ENCODE results near the gene MRPL58.
"Not testable (repeated sequence)": the region's sequence is repeated elsewhere in the genome, so short reads cannot be mapped to it uniquely, and the experiment has no call there.

Gene MRPL58

DNA sequence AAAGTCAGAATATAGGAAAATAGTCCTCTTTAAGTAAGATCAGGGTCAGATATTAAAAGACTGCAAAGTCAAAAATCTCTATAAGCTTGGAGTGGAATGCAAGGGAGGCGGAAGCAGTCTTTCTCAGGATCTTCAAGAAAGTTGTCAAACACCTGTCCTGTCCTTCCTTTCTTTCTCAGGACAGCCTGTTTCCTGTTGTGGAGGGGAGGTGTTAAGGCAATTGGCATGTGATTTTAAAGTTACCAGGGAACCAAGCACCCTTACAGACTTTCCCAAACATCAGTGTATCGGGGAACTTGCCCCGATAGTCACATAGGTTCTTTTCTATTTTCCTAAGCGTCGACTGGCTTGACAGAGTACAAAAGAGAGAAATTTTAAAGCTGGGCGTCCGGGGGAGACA lies 32.2 kb downstream of the MRPL58 start:
- DNase-seq (ENCODE audit: extremely low read depth in 1 of 2, low read depth in 1 of 2) = no peak

DNA sequence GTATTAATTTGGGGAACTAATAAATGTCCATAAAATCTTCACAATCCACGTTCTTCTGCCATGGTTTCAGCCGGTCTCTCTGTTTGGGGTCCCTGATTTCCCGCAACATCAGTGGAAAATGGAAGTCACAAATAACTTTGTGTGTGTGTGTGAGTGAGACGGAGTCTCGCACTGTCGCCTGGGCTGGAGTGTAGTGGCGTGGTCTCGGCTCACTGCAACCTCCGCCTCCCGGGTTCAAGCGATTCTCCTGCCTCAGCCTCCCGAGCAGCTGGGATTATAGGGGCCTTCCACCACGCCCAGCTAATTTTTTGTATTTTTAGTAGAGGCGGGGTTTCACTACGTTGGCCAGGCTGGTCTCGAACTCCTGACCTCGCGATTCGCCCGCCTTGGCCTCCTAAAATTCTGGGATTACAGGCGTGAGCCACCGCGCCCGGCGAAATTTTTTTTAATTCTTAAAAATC lies 33.5 kb downstream of the MRPL58 start:
- DNase-seq (ENCODE audit: extremely low read depth in 1 of 2, low read depth in 1 of 2) = not testable (repeated sequence)

DNA sequence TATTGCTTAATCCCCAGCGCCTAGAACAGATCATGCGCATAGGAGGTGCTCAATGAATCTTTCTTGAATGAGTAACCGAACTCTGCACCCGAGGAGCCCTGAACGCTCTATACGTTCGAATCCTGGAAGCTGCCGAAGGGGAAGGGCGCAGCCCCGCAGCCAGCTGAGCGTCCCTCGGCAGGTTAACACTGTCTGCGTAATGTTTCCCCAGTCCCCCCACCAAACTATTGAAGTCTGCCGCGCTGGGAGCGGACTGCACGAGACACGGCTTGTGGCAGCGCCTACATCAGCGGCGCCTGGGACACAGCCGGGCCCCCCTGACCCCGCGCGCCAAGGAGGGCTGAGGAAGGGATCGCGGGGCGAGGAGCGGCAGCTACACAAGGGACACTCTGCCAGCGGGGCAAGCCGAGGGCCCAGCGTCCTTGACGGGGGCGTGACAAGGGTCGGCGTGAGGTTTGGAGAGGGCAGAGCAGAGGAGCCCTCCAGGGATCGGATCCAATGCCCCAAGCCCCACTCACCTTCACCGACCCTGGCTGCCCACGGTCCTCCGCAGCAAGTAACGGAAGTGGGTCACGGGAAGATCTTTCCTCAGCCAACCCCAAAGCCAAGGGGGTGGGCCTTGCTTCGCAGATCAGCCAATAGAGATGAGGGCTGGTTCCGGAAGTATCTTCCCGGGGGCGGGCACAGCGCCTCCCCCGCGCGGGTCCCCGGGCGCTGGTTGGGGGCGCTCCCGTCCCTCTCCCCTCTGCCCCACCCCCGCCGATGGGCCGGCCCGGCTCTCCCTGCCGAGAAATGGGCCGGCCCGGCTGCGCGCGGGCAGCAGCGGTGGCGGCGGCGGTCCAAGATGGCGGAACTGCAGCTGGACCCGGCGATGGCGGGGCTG lies 34.2 kb downstream of the MRPL58 start, which contains the start of the genes ATP5PD and KCTD2:
ATP5PD (minus strand) TSS at position 563 of the 883 bp plus-strand sequence. CDS start 4,319 bp downstream, outside the sequence.
KCTD2 (plus strand) TSS at position 819 of the 883 bp plus-strand sequence; CDS start at position 845, 26 bp downstream.
- DNase-seq (ENCODE audit: extremely low read depth in 1 of 2, low read depth in 1 of 2) = peak; percentile 94 to 98

GRCh38 chr17:75047398-75048098 lies 35.1 kb downstream of the MRPL58 start:
- no peak for DNase-seq (ENCODE audit: extremely low read depth in 1 of 2, low read depth in 1 of 2)

- no peak for DNase-seq (ENCODE audit: extremely low read depth in 1 of 2, low read depth in 1 of 2)
Measured at GRCh38 chr17:75048249-75048878, 35.9 kb downstream of the MRPL58 start.

GRCh38 chr17:75049057-75049456 lies 36.6 kb downstream of the MRPL58 start:
- DNase-seq (ENCODE audit: extremely low read depth in 1 of 2, low read depth in 1 of 2) = no peak

- DNase-seq (ENCODE audit: extremely low read depth in 1 of 2, low read depth in 1 of 2) = no peak
Measured at GRCh38 chr17:75049706-75050105, 37.2 kb downstream of the MRPL58 start.

DNA sequence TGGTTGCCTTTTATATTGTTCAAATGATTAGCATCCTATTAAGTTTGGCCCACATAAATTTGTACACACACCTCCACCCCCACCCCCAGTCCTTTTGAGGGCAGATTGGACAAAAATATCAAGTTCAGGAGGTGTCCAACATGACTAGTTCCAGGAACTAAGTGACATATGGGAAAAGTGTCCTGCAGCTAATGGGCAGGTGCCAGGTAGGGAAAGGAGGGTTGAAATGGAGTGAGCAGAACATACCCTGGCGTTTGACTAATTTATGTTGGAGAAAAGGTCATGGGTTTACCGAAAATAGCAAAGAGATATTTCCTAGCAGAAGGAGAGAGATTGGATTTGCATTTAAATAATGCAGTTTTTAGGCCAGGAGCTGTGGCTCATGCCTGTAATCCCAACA lies 39.5 kb downstream of the MRPL58 start:
- DNase-seq (ENCODE audit: extremely low read depth in 1 of 2, low read depth in 1 of 2) = no peak

GRCh38 chr17:75059369-75060345 lies 47.2 kb downstream of the MRPL58 start:
- DNase-seq (ENCODE audit: extremely low read depth in 1 of 2, low read depth in 1 of 2) = no peak

DNA sequence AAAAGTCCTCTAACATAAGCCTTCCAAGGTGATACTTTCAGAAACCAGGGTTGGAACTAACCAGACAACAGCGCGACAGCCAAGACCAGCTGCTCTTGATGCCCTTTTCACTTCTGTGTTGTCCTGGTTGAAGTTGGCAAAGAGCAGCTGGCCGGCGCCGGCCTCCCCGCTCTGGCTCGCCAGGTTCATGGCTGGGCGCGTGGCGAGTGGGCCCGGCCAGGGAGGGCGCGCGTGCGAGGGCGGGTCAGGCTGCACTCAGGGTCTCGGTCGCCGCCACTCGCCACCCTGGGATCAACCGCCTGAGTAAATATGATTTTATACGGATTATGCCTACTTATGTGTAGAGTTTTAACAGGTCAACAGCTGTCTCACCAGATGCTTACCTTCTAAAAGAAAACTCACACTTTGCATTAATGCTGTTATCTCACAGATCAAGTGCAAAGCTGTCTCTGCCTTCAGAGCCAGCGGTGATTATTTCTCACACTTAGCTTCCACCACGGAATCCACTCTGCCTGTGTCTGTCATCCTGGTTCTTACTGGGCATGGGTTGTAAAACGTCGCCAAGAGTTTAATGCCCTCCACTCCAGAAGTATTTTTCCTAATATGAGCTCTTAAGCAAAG lies 48.1 kb downstream of the MRPL58 start:
- DNase-seq (ENCODE audit: extremely low read depth in 1 of 2, low read depth in 1 of 2) = no peak

- no peak for DNase-seq (ENCODE audit: extremely low read depth in 1 of 2, low read depth in 1 of 2)
Measured at GRCh38 chr17:75061055-75061438, 48.6 kb downstream of the MRPL58 start.

DNA sequence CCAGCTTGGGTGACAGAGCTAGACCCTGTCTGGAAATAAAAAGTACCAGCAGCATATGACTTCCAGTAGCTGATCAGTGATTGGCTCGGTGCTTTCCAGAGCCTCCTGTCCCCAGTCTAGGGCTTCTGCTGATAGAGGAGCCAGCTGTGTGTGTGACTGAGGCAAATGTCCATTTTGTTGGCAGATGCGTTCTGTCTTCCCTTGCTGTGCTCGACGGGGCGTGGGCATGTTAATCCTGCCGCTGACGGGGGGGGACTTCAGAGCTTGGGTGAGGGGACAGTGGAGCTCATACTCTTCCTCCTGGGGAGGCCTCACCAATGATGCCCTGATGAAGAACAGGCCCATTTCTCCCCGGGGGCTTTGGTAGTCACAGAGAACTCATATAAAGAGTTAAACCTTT lies 49.1 kb downstream of the MRPL58 start:
- DNase-seq (ENCODE audit: extremely low read depth in 1 of 2, low read depth in 1 of 2) = no peak

GRCh38 chr17:75063201-75063600 lies 50.7 kb downstream of the MRPL58 start:
- DNase-seq (ENCODE audit: extremely low read depth in 1 of 2, low read depth in 1 of 2) = no peak

GRCh38 chr17:75063626-75064025 lies 51.2 kb downstream of the MRPL58 start:
- no peak for DNase-seq (ENCODE audit: extremely low read depth in 1 of 2, low read depth in 1 of 2)

DNA sequence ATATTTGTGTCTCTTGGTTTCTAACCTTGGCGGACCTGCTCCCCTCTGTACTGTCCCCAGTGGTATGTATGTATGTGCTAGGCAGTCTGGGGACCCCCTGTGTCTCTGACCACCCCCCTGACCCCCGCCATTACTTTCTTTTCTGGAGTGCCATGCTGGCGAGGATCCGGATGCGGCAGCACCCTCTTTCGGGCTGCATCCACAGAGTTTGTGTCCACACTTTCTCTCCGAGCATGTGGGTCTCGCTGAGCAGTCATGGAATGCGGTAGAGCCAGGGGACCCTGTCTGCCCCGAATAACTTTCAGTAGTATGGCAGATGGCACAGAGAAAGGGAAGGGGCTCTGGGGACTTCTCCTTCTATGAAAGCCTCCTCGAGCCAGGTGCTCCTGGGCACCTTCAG lies 51.6 kb downstream of the MRPL58 start:
- DNase-seq (ENCODE audit: extremely low read depth in 1 of 2, low read depth in 1 of 2) = no peak

GRCh38 chr17:75064460-75064859 lies 52.0 kb downstream of the MRPL58 start:
- DNase-seq (ENCODE audit: extremely low read depth in 1 of 2, low read depth in 1 of 2) = no peak

DNA sequence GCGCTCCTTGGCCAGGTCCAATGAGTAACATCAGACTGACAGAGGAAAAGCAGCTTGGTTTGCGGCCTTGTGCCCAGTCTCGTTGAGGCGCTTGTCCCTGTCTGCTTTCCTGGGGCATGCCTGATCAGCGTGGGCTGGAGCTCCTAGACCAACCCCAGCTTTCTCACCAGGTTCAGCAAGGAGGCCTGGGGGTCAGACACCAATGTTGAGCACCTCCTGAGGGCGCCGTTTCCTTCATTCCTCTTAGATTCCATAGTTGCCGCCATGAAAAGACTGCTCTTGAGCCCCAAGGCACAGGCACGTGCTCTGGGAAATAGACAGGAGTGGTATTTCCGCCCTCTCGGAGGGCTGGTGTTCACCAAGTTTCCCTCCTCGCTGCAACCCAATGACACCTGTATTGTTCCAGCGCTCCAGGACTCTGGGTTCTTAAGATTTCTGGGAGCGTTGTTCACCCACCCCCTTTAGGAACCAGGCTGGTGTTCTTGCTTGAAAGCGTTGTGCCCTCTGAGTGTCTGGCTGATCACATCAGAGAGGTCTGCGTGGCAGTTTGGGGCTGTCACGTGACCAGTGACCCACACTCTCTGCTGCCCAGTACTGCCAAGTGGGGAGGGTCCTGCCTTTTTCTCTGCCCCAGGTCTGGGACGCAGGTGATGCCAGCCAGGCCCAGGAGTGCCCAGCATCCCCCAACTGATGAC lies 52.5 kb downstream of the MRPL58 start:
- no peak for DNase-seq (ENCODE audit: extremely low read depth in 1 of 2, low read depth in 1 of 2)

DNA sequence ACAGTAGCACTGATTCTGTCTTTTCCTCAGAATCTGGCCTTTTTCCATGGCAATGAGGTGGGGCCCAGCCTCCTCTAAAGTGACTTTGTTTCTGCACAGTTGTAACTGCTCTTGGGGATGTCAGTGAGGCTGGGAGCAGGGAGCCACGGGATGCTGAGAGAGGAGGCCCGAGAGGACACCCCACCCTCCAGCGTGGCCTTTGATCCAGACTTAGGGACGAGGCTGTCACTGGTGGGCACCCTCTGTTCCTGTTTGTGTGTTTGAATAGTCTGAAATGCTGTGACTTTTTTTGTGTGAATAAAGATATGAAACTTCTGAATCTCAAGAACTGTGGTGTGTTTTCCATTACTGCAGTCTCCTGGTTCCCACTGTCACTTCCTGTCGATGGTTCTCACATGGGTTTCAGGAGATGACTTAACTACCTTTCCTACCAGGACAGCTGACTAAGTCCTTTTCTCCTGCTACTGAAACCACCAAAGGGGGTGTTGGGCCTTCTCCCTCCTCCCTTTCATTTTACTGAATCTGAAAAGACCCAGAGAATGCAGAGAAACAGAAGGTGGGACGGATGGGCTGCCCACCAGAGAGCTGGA lies 53.2 kb downstream of the MRPL58 start:
- no peak for DNase-seq (ENCODE audit: extremely low read depth in 1 of 2, low read depth in 1 of 2)

GRCh38 chr17:75067856-75068255 lies 55.4 kb downstream of the MRPL58 start:
- DNase-seq (ENCODE audit: extremely low read depth in 1 of 2, low read depth in 1 of 2) = no peak

Measured in stimulated activated CD8-positive, alpha-beta memory T cell treated with anti-CD3 and anti-CD28 coated beads, Interleukin-7, amount 100 ng/mL, for 48 hours (primary cell).